GM12878 (cell line): ENCODE data around the gene CACNA1I. TPM values are rescaled to one million over a fixed set of nuclear protein-coding genes. Genes with fewer than 3 reads are reported as not detected.

Experiments
- ATAC-seq: fragments of 200-7000 bp; cut with Tn5 transposase; 3 replicates; pipeline ENCODE4 v1.9.1; 2020; ENCODE audit warnings: mild to moderate bottlenecking, moderate library complexity
- BruUV-seq: library from RNA; stranded (reverse); fragments of 400-500 nt; replicated peaks from 2 replicates; lab custom pipeline; 2021; lab: Mats Ljungman, UMichigan
- CTCF ChIA-PET: fragments of 300-600 bp; sonication (Branson Sonifier 250); formaldehyde crosslinking; extraction: SDS; loops from one replicate; lab custom pipeline; 2021; ENCODE audit warnings: inconsistent platforms; lab: Yijun Ruan, JAX
- POLR2A ChIA-PET: fragments of 350-600 bp; formaldehyde crosslinking; extraction: SDS; loops from one replicate; lab custom pipeline; 2021; ENCODE audit warnings: inconsistent platforms; lab: Charles Lee
- RAD21 ChIA-PET: fragments of 300-600 bp; sonication (Branson Sonifier 250); formaldehyde crosslinking; loops from one replicate; lab custom pipeline; 2023; ENCODE audit warnings: antibody characterized with exemption; ENCODE audit not compliant: unreplicated experiment; lab: Charles Lee
- SMC1A ChIA-PET: fragments of 300-600 bp; sonication (Branson Sonifier 250); formaldehyde crosslinking; loops from one replicate; lab custom pipeline; 2023; ENCODE audit not compliant: unreplicated experiment, uncharacterized antibody; lab: Charles Lee
- DNase-seq: peaks from one replicate; pipeline ENCODE4 v3.0.0-alpha.2; 2011; ENCODE audit warnings: low read depth, low spot score
- FAIRE-seq: peaks from 3 replicates; lab custom pipeline; 2011; peaks lifted over from hg19 to GRCh38; lab: Jason Lieb, UNC
- H2AFZ ChIP-seq: 2 replicates; pipeline ENCODE4 v1.6.0; 2011; ENCODE audit warnings: low read depth, low read length, control low read depth; ENCODE audit not compliant: control insufficient read depth
- H3K27ac ChIP-seq: 2 replicates; pipeline ENCODE4 v1.5.1; 2011; ENCODE audit warnings: control low read depth; ENCODE audit not compliant: control insufficient read depth, insufficient read depth
- H3K27me3 ChIP-seq, 2 experiments: replicated peaks in 1 of 2; 2 replicates each; pipeline versions ENCODE4 v1.6.0 to v1.6.1; 2011; ENCODE audit warnings: low read length in 1 of 2; ENCODE audit not compliant: control insufficient read depth in 2 of 2, insufficient read depth in 2 of 2
- H3K36me3 ChIP-seq, 2 experiments: 2 replicates each; pipeline ENCODE4 v1.5.1; 2011; ENCODE audit warnings: low read length in 1 of 2; ENCODE audit not compliant: control insufficient read depth in 2 of 2, insufficient read depth in 2 of 2
- H3K4me1 ChIP-seq: 2 replicates; pipeline ENCODE4 v1.6.1; 2011; ENCODE audit warnings: mild to moderate bottlenecking, low read length, moderate library complexity, mixed read lengths; ENCODE audit not compliant: control insufficient read depth, insufficient read depth
- H3K4me2 ChIP-seq: 2 replicates; pipeline ENCODE4 v1.6.0; 2011; ENCODE audit warnings: control low read depth; ENCODE audit not compliant: control insufficient read depth, insufficient read depth
- H3K4me3 ChIP-seq: fragments of 200-600 bp; sonication (generic); 2 replicates; pipeline ENCODE4 v1.5.1; 2016
- H3K79me2 ChIP-seq: 2 replicates; pipeline ENCODE4 v1.6.0; 2011; ENCODE audit warnings: low read length; ENCODE audit not compliant: control insufficient read depth, insufficient read depth
- H3K9ac ChIP-seq: 2 replicates; pipeline ENCODE4 v1.8.0; 2011; ENCODE audit warnings: low read length, control low read depth, mixed read lengths; ENCODE audit not compliant: control insufficient read depth, insufficient read depth
- H3K9me3 ChIP-seq: replicated peaks from 3 replicates; pipeline ENCODE4 v1.5.1; 2011; ENCODE audit warnings: mild to moderate bottlenecking, low read length; ENCODE audit not compliant: control insufficient read depth, insufficient read depth
- H4K20me1 ChIP-seq: 2 replicates; pipeline ENCODE4 v1.6.0; 2011; ENCODE audit not compliant: control insufficient read depth, insufficient read depth
- CHD1 ChIP-seq: IDR thresholded peaks from 2 replicates; pipeline ENCODE4 v1.6.1; 2012; ENCODE audit warnings: low read depth, low read length, improper control_type of control experiment
- FOXM1 ChIP-seq: IDR thresholded peaks from 2 replicates; pipeline ENCODE4 v1.6.1; 2012; ENCODE audit warnings: low read depth, mild to moderate bottlenecking, inconsistent platforms, low read length, moderate library complexity
- GABPA ChIP-seq: IDR thresholded peaks from 2 replicates; pipeline ENCODE4 v1.6.1; 2014; ENCODE audit warnings: antibody characterized with exemption, low read depth, mild to moderate bottlenecking, inconsistent platforms
- POLR2AphosphoS2 ChIP-seq: IDR thresholded peaks from 2 replicates; pipeline ENCODE4 v1.6.1; 2011; ENCODE audit warnings: low read depth, mild to moderate bottlenecking, low read length, improper control_type of control experiment, moderate library complexity
- RELA ChIP-seq: fragments of 450-650 bp; IDR thresholded peaks from 2 replicates; pipeline ENCODE4 v1.8.0; 2014; ENCODE audit warnings: borderline replicate concordance; ENCODE audit not compliant: partially characterized antibody
- SMAD5 ChIP-seq: IDR thresholded peaks from 2 replicates; pipeline ENCODE4 v1.6.1; 2016; ENCODE audit warnings: antibody characterized with exemption, low read depth
- WGBS: methylation state at CpG from one replicate; pipeline ENCODE4 v1.1.6; 2016; ENCODE audit warnings: low lambda C conversion rate; ENCODE audit not compliant: insufficient replicate concordance, insufficient coverage; ENCODE audit errors: missing lambda C conversion rate; 5-methylcytosine and 5-hydroxymethylcytosine counted together
- in situ Hi-C: fragments of 300-500 bp; cut with MboI; formaldehyde crosslinking; loops from 9 replicates; pipeline ENCODE4 v1.14.3; 2018; ENCODE audit warnings: mixed read lengths
- intact Hi-C: fragments of 100-400 bp; cut with micrococcal nuclease; formaldehyde crosslinking; loops from one replicate; pipeline ENCODE4 v1.14.2; 2022; ENCODE audit not compliant: unreplicated experiment
- polyA plus RNA-seq, 11 experiments: library from polyadenylated mRNA; depleted of rRNA in 4 of 11; unstranded in 6 of 11; stranded (reverse) in 5 of 11; fragments of >200 nt; fragmentation: Nextera tagmentation in 4 of 11; fragmentation: Illumina TruSeq in 1 of 11; extraction: Ambion mirVana in 4 of 11; extraction: Trizol in 1 of 11; gene quantifications; 1 replicate in 1 of 11; 2 replicates in 10 of 11; pipeline versions ENCODE4 v1.2.1 to v1.2.3, GENCODE V29; 2011 to 2016; ENCODE audit warnings: inconsistent platforms in 2 of 11, missing spikeins in 2 of 11, low read depth in 1 of 11
- total RNA-seq, 4 experiments: library from RNA; depleted of rRNA in 3 of 4; stranded (reverse); fragments of >200 nt in 3 of 4; fragmentation: Illumina TruSeq in 1 of 4; extraction: Trizol in 1 of 4; gene quantifications; 2 replicates each; pipeline versions ENCODE4 v1.2.1 to v1.2.3, GENCODE V29; 2013 to 2021
- TF ChIP-seq, protein P1 (sequence below): IDR thresholded peaks from 2 replicates; pipeline ENCODE4 v1.6.1; 2011; ENCODE audit warnings: low read depth, mild to moderate bottlenecking, low read length, moderate library complexity, borderline replicate concordance; ENCODE audit errors: extremely low read depth
- TF ChIP-seq, protein P2 (sequence below): IDR thresholded peaks from 2 replicates; pipeline ENCODE4 v1.6.1; 2012; ENCODE audit warnings: low read depth, low read length, improper control_type of control experiment

Gene CACNA1I
- total and polyA plus RNA-seq, 10 of the 15 experiments (the other 5 are each of a cell fraction or from before 2014, with no cell fraction given) = 0.01 to 0.03 TPM; not detected in 8

DNA sequence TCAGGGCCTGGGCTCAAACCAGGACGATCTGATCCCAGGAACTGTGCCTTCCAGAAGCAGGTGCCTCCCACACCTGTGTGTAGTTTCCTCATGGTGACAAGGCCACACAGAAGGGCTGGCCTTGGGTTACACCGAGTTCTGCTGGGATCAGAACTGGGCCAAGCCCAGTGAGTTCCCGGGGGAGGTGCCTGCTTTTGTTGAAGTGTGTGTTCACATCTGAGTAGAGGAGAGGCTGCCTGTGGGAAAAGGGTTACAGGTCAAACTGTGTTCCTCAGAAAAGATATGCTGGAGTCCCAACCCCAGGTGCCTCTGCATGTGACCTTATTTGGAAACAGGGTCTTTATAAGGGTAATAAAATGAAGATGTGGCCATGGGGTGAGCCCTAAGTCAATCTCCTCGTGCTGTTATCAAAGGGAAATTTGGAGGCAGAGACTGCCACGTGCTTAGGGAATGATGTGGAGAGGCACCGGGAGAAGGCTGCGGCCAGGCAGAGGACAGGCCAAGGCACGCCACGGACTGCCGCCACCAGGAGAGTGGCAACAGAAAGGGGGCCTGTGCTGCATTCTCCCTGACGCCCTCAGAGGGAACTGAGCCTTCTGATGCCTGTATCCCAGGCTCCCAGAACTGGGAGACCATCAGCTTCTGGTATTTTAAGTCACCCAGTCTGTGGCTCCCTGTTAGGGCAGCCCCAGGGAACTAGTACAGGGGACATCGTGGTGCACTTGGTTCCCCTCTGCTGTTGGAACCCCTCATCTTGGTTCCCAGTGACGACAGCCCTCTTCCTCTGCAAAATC, 158.8 kb downstream of the CACNA1I start (continued):
- TF ChIP-seq, protein P1, sequence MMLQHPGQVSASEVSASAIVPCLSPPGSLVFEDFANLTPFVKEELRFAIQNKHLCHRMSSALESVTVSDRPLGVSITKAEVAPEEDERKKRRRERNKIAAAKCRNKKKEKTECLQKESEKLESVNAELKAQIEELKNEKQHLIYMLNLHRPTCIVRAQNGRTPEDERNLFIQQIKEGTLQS = no peak
- TF ChIP-seq POLR2AphosphoS2 (no peak), RELA (no peak), FOXM1 (no peak), GABPA (no peak), SMAD5 (no peak)
- TF ChIP-seq, protein P2, sequence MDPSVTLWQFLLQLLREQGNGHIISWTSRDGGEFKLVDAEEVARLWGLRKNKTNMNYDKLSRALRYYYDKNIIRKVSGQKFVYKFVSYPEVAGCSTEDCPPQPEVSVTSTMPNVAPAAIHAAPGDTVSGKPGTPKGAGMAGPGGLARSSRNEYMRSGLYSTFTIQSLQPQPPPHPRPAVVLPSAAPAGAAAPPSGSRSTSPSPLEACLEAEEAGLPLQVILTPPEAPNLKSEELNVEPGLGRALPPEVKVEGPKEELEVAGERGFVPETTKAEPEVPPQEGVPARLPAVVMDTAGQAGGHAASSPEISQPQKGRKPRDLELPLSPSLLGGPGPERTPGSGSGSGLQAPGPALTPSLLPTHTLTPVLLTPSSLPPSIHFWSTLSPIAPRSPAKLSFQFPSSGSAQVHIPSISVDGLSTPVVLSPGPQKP = no peak

DNA sequence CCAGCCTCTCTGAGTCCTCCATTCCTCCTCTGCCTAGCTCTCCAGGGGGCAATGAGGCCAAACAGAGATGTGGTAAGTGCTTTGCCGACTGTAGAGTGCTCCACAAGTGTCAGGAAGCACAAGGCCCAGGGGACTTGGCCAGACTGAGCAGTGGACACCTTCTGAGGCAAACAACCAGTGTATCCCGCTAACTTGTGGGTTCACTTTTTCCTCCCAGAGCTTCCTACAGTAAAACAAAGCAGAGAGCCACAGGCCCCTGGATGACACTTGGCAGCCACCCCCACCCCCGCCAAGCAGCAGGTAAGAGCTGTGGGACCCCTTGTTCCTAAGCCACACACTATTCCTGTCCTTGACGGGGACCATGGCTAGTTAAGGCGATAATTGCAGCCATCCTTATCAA, 160.9 kb downstream of the CACNA1I start:
- Histone ChIP-seq H3K4me1 (no peaks in the 10 kb centered on the region), H3K79me2 (no peaks in the 10 kb centered on the region), H3K27ac (no peak overlapping the region), H3K9me3 (no peaks in the 10 kb centered on the region), H3K27me3 (peaks cover 1 to 2% of the 10 kb centered on the region in 2 experiments; a peak in 2 of 4 replicates), H3K9ac (no peak overlapping the region), H4K20me1 (no peaks in the 10 kb centered on the region), H2AFZ (no peak overlapping the region), H3K4me2 (no peak overlapping the region), H3K36me3 (no peaks in the 10 kb centered on the region), H3K4me3 (no peak overlapping the region)
- ChIA-PET POLR2A (no interaction called here), RAD21 (no interaction called here), CTCF (interaction anchor here (0.8 kb wide), 1 partner anchor 172 kb away, joined by 3 read pairs; no protein-coding TSS in a partner anchor), SMC1A (no interaction called here)
- no peak for ATAC-seq
- no peak for DNase-seq
- FAIRE-seq = no peak
- intact Hi-C loops = no loop called here
- 53% methylated on average over 5 of the region's 5 CpGs for WGBS
- in situ Hi-C loops = no loop called here
- TF ChIP-seq CHD1 = no peak
- BruUV-seq = no TSS peak
